Measurements from ENCODE around the gene OR2H1. TPM values are rescaled to one million over a fixed set of nuclear protein-coding genes. Genes with fewer than 3 reads are reported as not detected.

OR2H1 gene
- not detected for total RNA-seq

DNA sequence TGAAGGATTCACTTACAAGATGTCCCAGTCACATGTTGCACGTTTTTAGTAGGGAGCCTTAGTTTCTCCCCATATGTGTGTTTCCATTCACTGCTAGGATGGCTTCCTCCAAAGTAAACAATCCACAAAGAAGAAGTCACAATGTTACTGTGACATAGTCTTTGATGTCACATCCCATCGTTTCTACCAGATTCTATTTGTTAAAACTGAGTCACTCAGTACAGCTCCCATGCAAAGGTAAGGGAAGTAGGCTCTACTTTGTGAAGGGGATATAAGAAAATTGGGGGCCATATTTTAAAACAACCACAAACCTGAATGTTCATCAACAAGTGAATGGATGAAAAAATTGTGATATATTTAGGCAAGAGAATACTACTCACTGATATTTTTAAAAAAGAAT, at the start of gene OR2H1, which contains the start of gene OR11A1:
Gene OR2H1, plus strand, starts transcription at position 185 of the 400 bp plus-strand sequence. CDS start 4,615 bp downstream, outside the sequence.
Gene OR11A1, minus strand, starts transcription at position 101 of the 400 bp plus-strand sequence. CDS start 29,430 bp downstream, outside the sequence.
- no peak within 1 kb of the TSS for H3K4me3 ChIP-seq
- no peaks in the 10 kb centered on the region for H3K27me3 ChIP-seq
- in situ Hi-C loops (cut with MboI; ENCODE audit: low sequenced_read_pairs in 4 of 4) (no loop called here), intact Hi-C loops (cut with DNase I; ENCODE audit: low total_unique reads) (no loop called here)
- ATAC-seq = no peak
- H3K27ac ChIP-seq = no peak within 1 kb of the TSS
- H3K36me3 ChIP-seq = no peaks in the 10 kb centered on the region
- DNase-seq = no peak
- TF ChIP-seq POLR2A (IDR thresholded peaks at IDR 0.05) (no peak), CTCF (IDR thresholded peaks at IDR 0.05 in 4 of 5, conservative IDR thresholded peaks at IDR 0.05 in 1 of 5) (no peak)
- no peaks in the 10 kb centered on the region for H3K9me3 ChIP-seq
- H3K4me1 ChIP-seq = no peaks in the 10 kb centered on the region

GRCh38 chr6:29414588-29414987, 42.4 kb upstream of the OR2H1 start, which contains the start of gene OR12D1:
TSS of gene OR12D1 (plus strand) at chr6:29414928.
- H3K4me3 ChIP-seq = no peak within 1 kb of the TSS
- intact Hi-C loops (cut with DNase I; ENCODE audit: low total_unique reads) (no loop called here), in situ Hi-C loops (cut with MboI; ENCODE audit: low sequenced_read_pairs in 4 of 4) (no loop called here)
- TF ChIP-seq POLR2A (IDR thresholded peaks at IDR 0.05) (no peak), CTCF (IDR thresholded peaks at IDR 0.05 in 4 of 5, conservative IDR thresholded peaks at IDR 0.05 in 1 of 5) (no peak)
- no peaks in the 10 kb centered on the region for H3K27me3 ChIP-seq
- ATAC-seq (no peak), DNase-seq (no peak)
- no peaks in the 10 kb centered on the region for H3K36me3 ChIP-seq
- H3K4me1 ChIP-seq = no peaks in the 10 kb centered on the region
- H3K27ac ChIP-seq = no peak within 1 kb of the TSS
- no peaks in the 10 kb centered on the region for H3K9me3 ChIP-seq

DNA sequence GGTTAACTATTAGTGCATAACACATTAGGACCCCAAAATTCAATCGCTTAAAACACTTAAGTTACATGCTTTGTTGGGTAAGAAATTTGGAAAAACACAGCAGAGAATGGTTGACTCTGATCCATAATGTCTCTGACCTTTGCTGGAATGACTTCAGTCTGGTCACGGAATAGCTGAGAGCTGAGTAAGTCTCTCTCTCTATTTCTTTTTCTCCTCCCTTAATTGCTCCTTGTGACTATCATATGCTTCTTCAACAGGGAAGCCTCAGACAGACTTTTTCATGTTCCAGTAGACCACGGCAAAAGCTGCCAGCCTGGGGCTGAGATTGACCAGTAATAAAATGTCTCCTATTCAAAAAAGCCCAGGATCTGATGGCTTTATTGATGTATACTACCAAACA, 37.4 kb upstream of the OR2H1 start:
- Histone ChIP-seq H3K36me3 (no peaks in the 10 kb centered on the region), H3K27me3 (no peaks in the 10 kb centered on the region), H3K4me3 (no peak overlapping the region), H3K27ac (no peak overlapping the region), H3K4me1 (no peaks in the 10 kb centered on the region), H3K9me3 (no peaks in the 10 kb centered on the region)
- no peak for TF ChIP-seq CTCF (IDR thresholded peaks at IDR 0.05 in 4 of 5, conservative IDR thresholded peaks at IDR 0.05 in 1 of 5)
- TF ChIP-seq POLR2A (IDR thresholded peaks at IDR 0.05) = no peak
- ATAC-seq (no peak), DNase-seq (no peak)
- intact Hi-C loops (cut with DNase I; ENCODE audit: low total_unique reads) (no loop called here), in situ Hi-C loops (cut with MboI; ENCODE audit: low sequenced_read_pairs in 4 of 4) (no loop called here)

- H3K4me1 ChIP-seq = no peaks in the 10 kb centered on the region
- ATAC-seq (no peak), DNase-seq (no peak)
- no peak overlapping the region for H3K27ac ChIP-seq
- H3K9me3 ChIP-seq = no peaks in the 10 kb centered on the region
- intact Hi-C loops (cut with DNase I; ENCODE audit: low total_unique reads) (no loop called here), in situ Hi-C loops (cut with MboI; ENCODE audit: low sequenced_read_pairs in 4 of 4) (no loop called here)
- no peak overlapping the region for H3K4me3 ChIP-seq
- no peaks in the 10 kb centered on the region for H3K36me3 ChIP-seq
- TF ChIP-seq CTCF (IDR thresholded peaks at IDR 0.05 in 4 of 5, conservative IDR thresholded peaks at IDR 0.05 in 1 of 5) = no peak
- TF ChIP-seq POLR2A (IDR thresholded peaks at IDR 0.05) = no peak
- H3K27me3 ChIP-seq = no peaks in the 10 kb centered on the region
Measured at GRCh38 chr6:29424168-29424567, 32.8 kb upstream of the OR2H1 start.

DNA sequence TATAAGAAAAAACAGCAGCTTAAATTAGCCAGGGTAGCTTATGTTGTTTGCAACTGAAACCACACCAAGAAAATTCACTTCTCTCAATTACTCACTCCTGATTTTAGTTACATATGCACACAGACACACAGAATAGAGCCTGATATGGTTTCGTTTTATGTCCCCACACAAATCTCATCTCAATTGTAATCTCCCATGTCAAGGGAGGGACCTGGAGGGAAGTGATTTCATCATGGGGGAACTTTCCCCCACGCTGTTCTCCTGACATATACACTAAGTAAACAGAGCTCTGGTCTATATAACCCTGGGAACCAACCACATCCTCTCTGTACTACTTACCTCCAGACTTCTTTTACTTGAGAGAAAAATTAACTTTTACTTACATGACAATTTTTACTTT, 32.4 kb upstream of the OR2H1 start:
- H3K4me1 ChIP-seq = no peaks in the 10 kb centered on the region
- no peaks in the 10 kb centered on the region for H3K27me3 ChIP-seq
- ATAC-seq (no peak), DNase-seq (no peak)
- in situ Hi-C loops (cut with MboI; ENCODE audit: low sequenced_read_pairs in 4 of 4) = no loop called here
- intact Hi-C loops (cut with DNase I; ENCODE audit: low total_unique reads) = no loop called here
- H3K9me3 ChIP-seq = no peaks in the 10 kb centered on the region
- H3K4me3 ChIP-seq = no peak overlapping the region
- no peak overlapping the region for H3K27ac ChIP-seq
- TF ChIP-seq POLR2A (IDR thresholded peaks at IDR 0.05) = no peak
- no peaks in the 10 kb centered on the region for H3K36me3 ChIP-seq

Measured in gastrocnemius medialis (tissue), 4 donors.